ACC112 (cell line): Measurements from ENCODE around the gene CHID1.
A peak's percentile ranks its signal among the peaks of the same experiment; 100 is the strongest.

ENCODE experiments used
- H2AFZ ChIP-seq: fragments of 200-600 bp; sonication (generic); one replicate; pipeline ENCODE4 v1.6.0; 2017; ENCODE audit warnings: antibody characterized with exemption, low read length; ENCODE audit not compliant: unreplicated experiment
- H3K27ac ChIP-seq: fragments of 200-600 bp; sonication (generic); 2 replicates; pipeline ENCODE4 v1.5.1; 2014; ENCODE audit warnings: low read depth, mild to moderate bottlenecking, antibody characterized with exemption, low read length, moderate library complexity
- H3K27me3 ChIP-seq: fragments of 200-600 bp; sonication (generic); 2 replicates; pipeline ENCODE4 v1.6.1; 2014; ENCODE audit warnings: mild to moderate bottlenecking, antibody characterized with exemption, low read length, moderate library complexity, mixed read lengths; ENCODE audit not compliant: insufficient read depth
- H3K36me3 ChIP-seq: fragments of 200-600 bp; sonication (generic); 2 replicates; pipeline ENCODE4 v1.6.1; 2016; ENCODE audit warnings: mild to moderate bottlenecking, antibody characterized with exemption, low read length, moderate library complexity, mixed read lengths; ENCODE audit not compliant: insufficient read depth
- H3K4me1 ChIP-seq: fragments of 200-600 bp; sonication (generic); one replicate; pipeline ENCODE4 v1.6.1; 2016; ENCODE audit warnings: low read length, mixed read lengths; ENCODE audit not compliant: insufficient read depth, unreplicated experiment, control insufficient read depth
- H3K4me3 ChIP-seq: fragments of 200-600 bp; sonication (generic); 2 replicates; pipeline ENCODE4 v1.5.1; 2014; ENCODE audit warnings: mild to moderate bottlenecking, low read depth, low read length
- H3K79me2 ChIP-seq: fragments of 200-600 bp; sonication (generic); one replicate; pipeline ENCODE4 v1.6.0; 2016; ENCODE audit warnings: low read length; ENCODE audit not compliant: control insufficient read depth, unreplicated experiment, insufficient read depth

Gene CHID1

DNA sequence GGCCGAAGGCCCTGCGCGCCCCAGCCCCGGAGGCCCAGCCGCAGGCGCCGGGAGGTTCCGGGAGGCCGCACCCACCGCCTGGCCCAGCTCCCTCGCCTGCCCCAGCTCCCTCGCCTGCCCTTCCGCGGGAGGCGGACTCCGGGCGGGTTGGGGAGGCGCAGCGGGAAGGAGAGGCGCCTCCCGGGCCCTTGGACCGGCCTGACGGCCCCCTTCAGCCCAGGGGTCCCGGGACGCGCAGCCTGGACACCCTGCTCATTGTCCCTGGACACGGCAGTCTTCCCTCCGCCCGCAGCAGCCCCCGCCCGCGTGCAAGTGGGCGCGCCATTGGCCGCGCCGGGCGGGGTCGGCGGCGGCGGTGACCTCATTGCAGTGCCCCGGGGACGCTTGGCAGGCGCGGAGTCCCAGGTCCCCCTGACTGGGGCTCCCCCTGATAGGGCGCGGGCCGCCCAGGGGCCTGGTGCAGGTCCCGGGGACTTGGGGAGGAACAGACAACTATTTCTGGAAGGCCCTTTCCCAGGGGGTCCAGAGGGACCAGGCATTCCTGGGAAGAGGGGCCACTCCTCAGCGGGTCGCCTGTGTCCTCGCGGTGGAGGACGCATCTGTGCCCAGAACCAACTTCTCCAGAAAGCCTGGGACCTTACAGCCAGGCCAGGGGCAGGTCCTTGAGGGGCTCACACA lies 77.4 kb downstream of the CHID1 start:
- no peak overlapping the region for H2AFZ ChIP-seq
- peaks cover 6% of the 10 kb centered on the region; the same call in 1 of the 2 replicates for H3K27me3 ChIP-seq

DNA sequence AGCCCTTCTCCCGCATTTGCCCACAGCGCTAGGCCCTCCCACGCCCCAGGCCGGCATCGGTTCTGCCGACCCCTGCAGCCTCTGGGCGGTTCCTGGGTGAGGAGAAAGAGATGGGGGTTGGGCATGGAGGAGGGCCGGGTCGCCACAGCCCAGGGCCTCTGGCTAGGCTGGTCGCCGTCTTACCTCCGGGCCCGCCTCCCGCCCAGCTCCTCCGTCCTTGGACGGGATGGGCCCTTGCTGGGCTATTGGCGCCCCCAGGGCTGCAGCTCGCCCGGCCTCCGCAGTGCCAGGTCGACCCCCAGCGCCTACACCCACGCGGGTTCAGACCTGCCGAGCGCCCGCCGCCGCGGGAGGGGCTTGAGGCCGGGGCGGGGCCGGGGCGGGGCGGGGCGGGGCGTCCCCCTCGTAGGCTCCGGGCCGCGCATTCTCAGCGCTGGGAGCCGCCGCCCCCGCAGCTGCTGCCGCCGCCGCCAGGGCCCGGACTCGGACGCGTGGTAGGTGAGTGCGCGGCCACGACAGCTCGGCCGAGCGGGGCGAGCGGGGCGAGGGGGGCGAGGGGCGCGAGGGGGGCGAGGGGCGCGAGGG lies 78.0 kb downstream of the CHID1 start, which contains the start of gene CD151:
TSS of gene CD151 (plus strand) at position 424 of the 585 bp plus-strand sequence. CDS start 3,118 bp downstream, outside the sequence.
- H3K27me3 ChIP-seq = peaks cover 6% of the 10 kb centered on the region; the same call in 1 of the 2 replicates
- peak within 1 kb of the TSS; percentile 98 for H3K4me3 ChIP-seq
- peaks cover 45% of the 10 kb centered on the region for H3K4me1 ChIP-seq
- no peak within 1 kb of the TSS for H2AFZ ChIP-seq
- peak within 1 kb of the TSS; percentile 88 for H3K27ac ChIP-seq
- peaks cover 22% of the 10 kb centered on the region for H3K79me2 ChIP-seq
- peaks cover 3% of the 10 kb centered on the region; the same call in 1 of the 2 replicates for H3K36me3 ChIP-seq

More for the DNA sequence above, 77.4 kb downstream of the CHID1 start:
- Histone ChIP-seq H3K27ac (peak overlapping the region; percentile 88), H3K36me3 (peaks cover 3% of the 10 kb centered on the region; the same call in 1 of the 2 replicates), H3K4me3 (peak overlapping the region; percentile 98), H3K4me1 (peaks cover 49% of the 10 kb centered on the region), H3K79me2 (peaks cover 26% of the 10 kb centered on the region)

- Histone ChIP-seq H3K79me2 (peaks cover 20% of the 10 kb centered on the region), H3K27ac (no peak overlapping the region), H3K4me1 (peaks cover 48% of the 10 kb centered on the region), H3K4me3 (peak overlapping the region; percentile 90), H2AFZ (no peak overlapping the region), H3K27me3 (peaks cover 6% of the 10 kb centered on the region; the same call in 1 of the 2 replicates), H3K36me3 (peaks cover 3% of the 10 kb centered on the region; the same call in 1 of the 2 replicates)
Measured at GRCh38 chr11:831961-832528, 78.6 kb downstream of the CHID1 start.

DNA sequence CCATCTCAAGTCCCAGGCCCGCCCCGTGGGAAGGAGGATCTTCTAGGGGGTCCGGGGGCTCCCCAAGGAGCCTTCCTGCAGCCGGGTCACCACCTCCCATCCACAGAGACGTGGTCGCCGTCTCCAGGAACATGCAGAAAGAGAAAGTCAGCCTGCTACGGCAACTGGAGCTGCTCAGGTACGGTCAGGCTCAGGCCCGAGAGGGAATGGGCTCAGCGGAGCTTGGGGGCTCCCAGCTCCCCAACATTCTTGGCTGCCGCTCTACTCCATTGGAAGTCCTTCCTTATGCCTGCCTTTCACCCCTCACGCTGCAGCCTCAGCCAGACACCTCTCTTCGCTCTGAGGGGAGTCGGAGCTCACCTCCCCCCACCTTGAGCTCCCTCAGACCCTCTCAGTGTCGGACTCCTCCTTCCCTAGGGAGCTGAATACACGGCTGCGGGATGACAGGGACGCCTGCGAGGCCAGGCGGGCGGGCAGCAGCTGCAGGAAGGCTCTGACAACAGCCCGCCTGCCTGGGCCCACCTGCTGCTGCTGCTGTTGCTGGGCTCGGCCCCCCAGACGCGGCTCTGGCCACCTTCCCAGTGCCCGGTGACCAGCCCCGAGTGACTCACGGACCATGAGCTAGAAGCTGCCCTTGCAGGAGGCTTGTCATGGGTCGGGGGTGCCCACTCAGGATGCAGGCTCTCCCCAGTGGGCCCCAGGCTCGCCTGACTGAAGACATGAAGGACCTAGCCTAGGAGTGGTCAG lies 79.3 kb downstream of the CHID1 start:
- H3K36me3 ChIP-seq = no peaks in the 10 kb centered on the region
- peaks cover 48% of the 10 kb centered on the region for H3K4me1 ChIP-seq
- H3K79me2 ChIP-seq = peaks cover 13% of the 10 kb centered on the region
- no peak overlapping the region for H3K27ac ChIP-seq
- H2AFZ ChIP-seq = no peak overlapping the region
- peaks cover 10% of the 10 kb centered on the region; the same call in 1 of the 2 replicates for H3K27me3 ChIP-seq
- peak overlapping the region; percentile 90 for H3K4me3 ChIP-seq

DNA sequence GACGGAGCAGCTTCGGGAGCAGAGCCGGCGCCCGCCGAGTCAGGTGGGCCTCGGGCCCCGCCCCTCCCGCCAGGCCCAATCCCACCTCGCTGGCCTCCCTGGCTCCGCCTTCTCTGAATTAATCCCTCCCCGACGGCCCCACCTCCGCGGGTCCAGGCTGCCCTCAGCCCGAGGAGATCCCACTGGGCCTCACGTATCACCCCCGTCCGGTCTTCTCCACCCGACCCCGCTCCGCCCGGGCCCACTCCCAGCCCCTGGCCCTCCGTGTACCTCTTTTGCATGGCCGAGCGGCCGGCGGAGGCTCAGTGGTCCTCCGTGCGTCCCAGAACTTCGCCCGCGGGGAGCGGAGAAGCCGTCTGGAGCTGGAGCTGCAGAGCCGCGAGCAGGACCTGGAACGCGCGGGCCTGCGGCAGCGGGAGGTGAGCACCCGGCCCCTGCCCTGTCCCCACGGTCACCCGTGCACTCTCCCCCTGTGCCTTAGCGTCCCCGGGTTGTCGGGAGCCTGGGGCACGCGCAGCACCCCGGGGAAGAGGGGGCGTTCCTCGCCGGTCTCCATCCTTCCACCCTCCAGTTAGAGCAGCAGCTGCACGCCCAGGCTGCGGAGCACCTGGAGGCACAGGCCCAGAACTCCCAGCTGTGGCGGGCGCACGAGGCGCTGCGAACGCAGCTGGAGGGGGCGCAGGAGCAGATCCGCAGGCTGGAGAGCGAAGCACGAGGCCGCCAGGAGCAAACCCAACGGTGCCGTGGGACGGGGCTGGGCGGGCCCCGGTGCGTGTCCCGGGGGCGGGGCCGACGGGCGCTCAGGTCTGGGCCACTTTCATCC lies 80.1 kb downstream of the CHID1 start:
- Histone ChIP-seq H3K36me3 (no peaks in the 10 kb centered on the region), H3K27me3 (peaks cover 10% of the 10 kb centered on the region; the same call in 1 of the 2 replicates), H3K79me2 (peaks cover 7% of the 10 kb centered on the region), H3K27ac (no peak overlapping the region), H3K4me1 (peaks cover 48% of the 10 kb centered on the region), H2AFZ (no peak overlapping the region), H3K4me3 (peak overlapping the region; percentile 62)

GRCh38 chr11:829847-830294 lies 80.7 kb downstream of the CHID1 start:
- H3K27ac ChIP-seq = no peak overlapping the region
- 0 out of 2 replicates have a peak, but pooled peaks cover 6% of the 10 kb centered on the region for H3K36me3 ChIP-seq
- H3K4me1 ChIP-seq = peaks cover 42% of the 10 kb centered on the region
- H3K27me3 ChIP-seq = peaks cover 10% of the 10 kb centered on the region; the same call in 1 of the 2 replicates
- H3K4me3 ChIP-seq = peak overlapping the region; percentile 62
- peaks cover 7% of the 10 kb centered on the region for H3K79me2 ChIP-seq
- no peak overlapping the region for H2AFZ ChIP-seq

DNA sequence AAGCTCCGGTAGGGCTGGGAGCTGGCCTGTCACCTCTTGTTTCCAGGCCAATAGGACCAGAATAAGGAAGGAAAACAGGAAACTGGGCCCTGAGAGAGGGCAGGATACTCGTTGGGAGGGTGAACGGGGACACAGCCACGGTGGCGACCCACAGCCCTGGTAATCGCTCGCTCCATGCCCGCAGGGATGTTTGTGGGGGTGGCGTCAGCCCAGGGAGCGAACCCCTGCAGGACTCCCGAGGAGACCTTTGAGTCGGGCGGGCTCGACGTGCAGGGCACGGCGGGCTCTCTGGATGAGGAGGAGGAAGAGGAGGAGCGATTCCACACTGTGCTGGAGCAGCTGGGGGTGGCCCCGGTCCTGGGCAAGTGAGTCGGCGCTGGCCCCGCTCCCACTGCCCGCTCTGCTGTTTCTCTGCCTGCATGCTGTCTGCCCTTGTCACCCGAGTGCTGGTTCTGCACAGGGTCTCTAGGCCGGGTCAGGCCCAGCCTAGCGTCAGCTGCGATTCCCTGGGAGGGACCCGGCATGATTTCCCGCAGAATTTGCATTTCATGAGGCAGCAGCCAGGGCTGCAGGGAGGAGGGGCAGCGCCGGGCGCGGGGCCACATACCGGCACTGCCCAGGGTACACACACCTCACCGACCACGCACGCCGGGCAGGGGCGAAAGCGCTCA lies 81.3 kb downstream of the CHID1 start:
- H2AFZ ChIP-seq = no peak overlapping the region
- H3K79me2 ChIP-seq = peaks cover 7% of the 10 kb centered on the region
- no peak overlapping the region for H3K27ac ChIP-seq
- peak overlapping the region; percentile 62 for H3K4me3 ChIP-seq
- H3K27me3 ChIP-seq = peaks cover 10% of the 10 kb centered on the region; the same call in 1 of the 2 replicates
- H3K4me1 ChIP-seq = peaks cover 37% of the 10 kb centered on the region
- H3K36me3 ChIP-seq = 0 out of 2 replicates have a peak, but pooled peaks cover 6% of the 10 kb centered on the region

DNA sequence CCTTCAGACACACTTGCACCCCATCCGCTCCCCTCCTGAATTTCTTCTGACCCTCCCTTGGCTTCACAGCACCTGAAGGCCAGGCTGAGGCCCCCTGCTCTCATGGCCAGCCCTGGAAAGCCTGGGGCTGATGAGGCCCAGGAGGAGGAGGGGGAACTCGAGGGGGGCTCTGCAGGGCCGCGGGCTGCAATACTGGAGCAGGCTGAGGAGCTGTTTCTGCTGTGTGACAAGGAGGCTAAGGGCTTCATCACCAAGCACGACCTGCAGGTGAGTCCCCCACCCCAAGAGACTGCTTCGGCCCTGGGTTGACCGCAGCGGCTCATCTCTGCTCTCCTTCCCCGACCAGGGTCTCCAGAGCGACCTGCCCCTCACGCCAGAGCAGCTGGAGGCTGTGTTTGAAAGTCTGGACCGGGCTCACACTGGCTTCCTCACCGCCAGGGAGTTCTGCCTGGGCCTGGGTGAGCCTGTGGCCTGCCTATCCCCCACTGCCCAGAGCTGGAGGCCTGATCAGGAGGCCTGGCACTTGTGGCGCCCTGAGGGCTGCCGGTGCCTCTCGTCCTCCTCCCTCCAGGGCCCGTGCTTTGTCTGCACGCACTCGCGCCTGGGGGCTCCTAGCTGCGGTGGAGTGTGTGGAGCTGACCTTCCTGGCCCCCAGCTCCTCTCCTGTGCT lies 82.0 kb downstream of the CHID1 start:
- H3K27ac ChIP-seq = no peak overlapping the region
- no peak overlapping the region for H2AFZ ChIP-seq
- peaks cover 10% of the 10 kb centered on the region; the same call in 1 of the 2 replicates for H3K27me3 ChIP-seq
- H3K36me3 ChIP-seq = 0 out of 2 replicates have a peak, but pooled peaks cover 6% of the 10 kb centered on the region
- peaks cover 36% of the 10 kb centered on the region for H3K4me1 ChIP-seq
- H3K4me3 ChIP-seq = peak overlapping the region; percentile 62; the same call in 1 of the 2 replicates
- peaks cover 4% of the 10 kb centered on the region for H3K79me2 ChIP-seq

DNA sequence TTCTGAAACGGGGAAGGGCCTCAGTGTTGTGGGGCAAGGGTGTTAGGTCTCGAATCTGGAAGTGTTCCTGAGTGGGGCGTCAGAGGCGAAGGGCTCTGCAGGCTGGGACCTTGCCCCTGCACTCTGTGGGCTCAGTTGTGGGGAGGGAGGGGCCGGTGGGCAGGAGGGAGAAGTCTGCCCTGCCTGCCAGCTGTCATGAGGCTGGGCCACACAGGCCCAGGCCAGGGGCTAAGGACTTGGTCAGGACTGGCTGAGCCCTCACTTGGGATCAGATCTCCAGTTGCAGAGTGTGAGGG lies 82.8 kb downstream of the CHID1 start, which contains the start of gene CRACR2B:
TSS of gene CRACR2B (plus strand) at position 23 of the 296 bp plus-strand sequence. CDS start 689 bp downstream, outside the sequence.
- peaks cover 10% of the 10 kb centered on the region; the same call in 1 of the 2 replicates for H3K27me3 ChIP-seq
- H3K79me2 ChIP-seq = no peaks in the 10 kb centered on the region
- no peak within 1 kb of the TSS for H2AFZ ChIP-seq
- H3K4me1 ChIP-seq = peaks cover 36% of the 10 kb centered on the region
- 0 out of 2 replicates have a peak, but pooled peaks cover 6% of the 10 kb centered on the region for H3K36me3 ChIP-seq
- no peak within 1 kb of the TSS for H3K4me3 ChIP-seq
- no peak within 1 kb of the TSS for H3K27ac ChIP-seq
